ENCODE measurements around the gene NTF3. TPM values are rescaled to one million over a fixed set of nuclear protein-coding genes. Genes with fewer than 3 reads are reported as not detected.

The NTF3 gene
- total RNA-seq, 3 donors from 2014 or later, result 0.88 to 1.3 TPM; not detected in 1

- Histone ChIP-seq H3K9me3 (no peaks in the 10 kb centered on the region), H3K4me3 (no peak overlapping the region), H3K4me1 (no peaks in the 10 kb centered on the region), H3K27ac (no peak overlapping the region), H3K27me3 (no peaks in the 10 kb centered on the region), H3K36me3 (no peaks in the 10 kb centered on the region)
- intact Hi-C loops (cut with DNase I; ENCODE audit: low total_unique reads), result loop anchor here (10.0 kb wide), 1 partner anchor 1888 kb away; no protein-coding TSS in a partner anchor
- no peak for TF ChIP-seq POLR2AphosphoS5 (IDR thresholded peaks at IDR 0.05)
- no peak for TF ChIP-seq POLR2A (IDR thresholded peaks at IDR 0.05)
- TF ChIP-seq CTCF (IDR thresholded peaks at IDR 0.05), result no peak
- DNase-seq (ENCODE audit: low spot score in 2 of 2), result no peak
Observed at GRCh38 chr12:5522432-5523335, 90.8 kb downstream of the NTF3 start.

- Histone ChIP-seq H3K4me3 (no peak overlapping the region), H3K36me3 (no peaks in the 10 kb centered on the region), H3K9me3 (no peaks in the 10 kb centered on the region), H3K27ac (no peak overlapping the region), H3K27me3 (no peaks in the 10 kb centered on the region), H3K4me1 (no peaks in the 10 kb centered on the region)
- no peak for TF ChIP-seq POLR2AphosphoS5 (IDR thresholded peaks at IDR 0.05)
- no peak for TF ChIP-seq POLR2A (IDR thresholded peaks at IDR 0.05)
- no peak for TF ChIP-seq CTCF (IDR thresholded peaks at IDR 0.05)
- DNase-seq (ENCODE audit: low spot score in 2 of 2), result no peak
- intact Hi-C loops (cut with DNase I; ENCODE audit: low total_unique reads), result loop anchor here (10.0 kb wide), 1 partner anchor 1889 kb away; no protein-coding TSS in a partner anchor
Observed at GRCh38 chr12:5523396-5524115, 91.6 kb downstream of the NTF3 start.

- TF ChIP-seq POLR2A (IDR thresholded peaks at IDR 0.05) (no peak), POLR2AphosphoS5 (IDR thresholded peaks at IDR 0.05) (no peak), CTCF (IDR thresholded peaks at IDR 0.05) (no peak)
- Histone ChIP-seq H3K9me3 (no peaks in the 10 kb centered on the region), H3K27ac (no peak overlapping the region), H3K4me3 (no peak overlapping the region), H3K27me3 (no peaks in the 10 kb centered on the region), H3K4me1 (no peaks in the 10 kb centered on the region), H3K36me3 (no peaks in the 10 kb centered on the region)
- intact Hi-C loops (cut with DNase I; ENCODE audit: low total_unique reads), result loop anchor here (10.0 kb wide), 1 partner anchor 1889 kb away; no protein-coding TSS in a partner anchor
- no peak for DNase-seq (ENCODE audit: low spot score in 2 of 2)
Observed at GRCh38 chr12:5524116-5524768, 92.3 kb downstream of the NTF3 start.

GRCh38 chr12:5524769-5525436 lies 93.0 kb downstream of the NTF3 start:
- Histone ChIP-seq H3K9me3 (no peaks in the 10 kb centered on the region), H3K36me3 (no peaks in the 10 kb centered on the region), H3K27ac (no peak overlapping the region), H3K27me3 (no peaks in the 10 kb centered on the region), H3K4me3 (no peak overlapping the region), H3K4me1 (no peaks in the 10 kb centered on the region)
- DNase-seq (ENCODE audit: low spot score in 2 of 2), result no peak
- intact Hi-C loops (cut with DNase I; ENCODE audit: low total_unique reads), result loop anchor here (10.0 kb wide), 1 partner anchor 1890 kb away; no protein-coding TSS in a partner anchor
- TF ChIP-seq POLR2A (IDR thresholded peaks at IDR 0.05) (no peak), POLR2AphosphoS5 (IDR thresholded peaks at IDR 0.05) (no peak), CTCF (IDR thresholded peaks at IDR 0.05) (no peak)
